Fibroblast of mammary gland (primary cell): Measurements from ENCODE around the gene ZBTB22.
A peak's percentile ranks its signal among the peaks of the same experiment; 100 is the strongest.
"Not testable (repeated sequence)": the region's sequence is repeated elsewhere in the genome, so short reads cannot be mapped to it uniquely, and the experiment has no call there.

Source experiments
- DNase-seq: peaks from one replicate; pipeline ENCODE4 v3.0.0-alpha.2; 2010; ENCODE audit warnings: low read depth
- H3K4me3 ChIP-seq: 2 replicates; pipeline ENCODE4 v1.5.1; 2011; ENCODE audit warnings: low read depth, mild to moderate bottlenecking, low read length, moderate library complexity; ENCODE audit not compliant: control insufficient read depth
- CTCF ChIP-seq: conservative IDR thresholded peaks from 2 replicates; pipeline ENCODE4 v1.5.1; 2011; ENCODE audit warnings: low read depth, low read length, inconsistent platforms; ENCODE audit not compliant: control insufficient read depth, insufficient read depth

ZBTB22 gene

GRCh38 chr6:33317669-33318425 is at the start of gene ZBTB22:
Gene ZBTB22, minus strand, starts transcription at chr6:33317744. Its CDS starts 828 bp downstream, at chr6:33316916.
- TF ChIP-seq CTCF, result no peak
- peak; percentile 98 for DNase-seq
- H3K4me3 ChIP-seq, result peak within 1 kb of the TSS; percentile 77

- no peak overlapping the region for H3K4me3 ChIP-seq
- TF ChIP-seq CTCF, result no peak
- no peak for DNase-seq
Observed at GRCh38 chr6:33367009-33367714, 49.6 kb upstream of the ZBTB22 start.

GRCh38 chr6:33365206-33365971 is 47.8 kb upstream of the ZBTB22 start:
- H3K4me3 ChIP-seq, DNase-seq: not testable (repeated sequence)

- peak; percentile 63 for DNase-seq
- H3K4me3 ChIP-seq, result not testable (repeated sequence)
Observed at GRCh38 chr6:33364475-33365205, 47.1 kb upstream of the ZBTB22 start.

- not testable (repeated sequence) for DNase-seq, H3K4me3 ChIP-seq
Observed at GRCh38 chr6:33363486-33363885, 45.9 kb upstream of the ZBTB22 start.

GRCh38 chr6:33359331-33359730 is 41.8 kb upstream of the ZBTB22 start:
- H3K4me3 ChIP-seq, result no peak overlapping the region
- DNase-seq, result no peak
- TF ChIP-seq CTCF, result no peak

- H3K4me3 ChIP-seq, DNase-seq: not testable (repeated sequence)
Observed at GRCh38 chr6:33357160-33357871, 39.8 kb upstream of the ZBTB22 start.

- TF ChIP-seq CTCF, result no peak
- H3K4me3 ChIP-seq, result no peak overlapping the region
- no peak for DNase-seq
Observed at GRCh38 chr6:33356295-33356694, 38.8 kb upstream of the ZBTB22 start.

- not testable (repeated sequence) for H3K4me3 ChIP-seq, DNase-seq
Observed at GRCh38 chr6:33355860-33356259, 38.3 kb upstream of the ZBTB22 start.
